SIG-M5 treated with dmso at 0.1 percent for 504 hours (cell line): ENCODE measurements around the gene ATP6V0D1.
A peak's percentile ranks its signal among the peaks of the same experiment; 100 is the strongest.

Experiments
- DNase-seq: peaks from one replicate; lab custom pipeline; 2025; ENCODE audit not compliant: unreplicated experiment; lab: John Stamatoyannopoulos, UW

The ATP6V0D1 gene

DNA sequence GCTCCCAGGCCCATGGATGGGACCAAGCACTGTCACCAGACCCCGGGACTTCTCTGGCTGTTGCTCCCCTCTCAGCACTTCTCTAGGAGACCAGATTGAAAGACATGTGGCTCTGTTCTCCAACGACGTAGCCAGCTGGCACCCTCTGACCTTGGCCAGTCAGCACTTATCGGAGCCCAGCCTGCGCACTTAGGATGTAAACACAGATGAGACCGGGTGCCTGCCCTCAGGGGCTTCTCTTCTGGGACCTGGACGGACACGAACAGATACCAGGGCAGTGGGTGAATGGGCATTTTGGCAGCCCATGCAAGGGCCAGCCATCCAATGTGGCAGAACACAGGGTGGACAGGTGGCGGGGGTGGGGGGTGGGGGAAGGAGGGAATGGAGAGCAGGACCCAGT lies 71.3 kb downstream of the ATP6V0D1 start:
- no peak for DNase-seq

DNA sequence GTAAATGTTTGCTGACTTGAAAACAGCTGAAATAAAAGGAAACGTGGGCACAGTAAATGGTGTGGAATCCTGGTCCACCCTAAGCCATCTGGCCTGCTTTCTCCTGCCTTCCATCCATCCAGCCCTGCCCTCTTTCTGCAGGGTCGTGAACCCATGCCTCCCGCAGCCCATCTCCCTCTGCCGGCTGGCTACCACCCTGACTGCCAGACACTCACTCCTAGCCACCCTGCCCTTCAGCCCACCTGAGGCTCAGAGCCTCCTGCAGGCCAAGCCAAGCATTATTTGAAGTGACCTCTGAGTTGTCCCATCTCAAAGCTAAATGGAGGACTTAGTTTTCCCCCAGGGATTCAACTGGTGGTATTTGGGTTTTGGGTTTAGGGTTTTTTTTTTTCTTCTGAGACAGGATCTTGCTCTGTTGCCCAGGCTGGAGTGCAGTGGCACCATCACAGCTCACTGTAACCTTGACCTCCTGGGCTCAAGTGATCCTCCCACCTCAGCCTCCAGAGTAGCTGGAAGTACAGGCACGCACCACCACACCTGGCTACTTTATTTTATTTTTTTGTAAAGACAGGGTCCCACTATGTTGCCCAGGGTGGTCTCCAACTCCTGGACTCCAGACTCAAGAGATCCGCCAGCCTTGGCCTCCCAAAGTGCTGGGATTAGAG lies 73.0 kb downstream of the ATP6V0D1 start:
- no peak for DNase-seq

DNA sequence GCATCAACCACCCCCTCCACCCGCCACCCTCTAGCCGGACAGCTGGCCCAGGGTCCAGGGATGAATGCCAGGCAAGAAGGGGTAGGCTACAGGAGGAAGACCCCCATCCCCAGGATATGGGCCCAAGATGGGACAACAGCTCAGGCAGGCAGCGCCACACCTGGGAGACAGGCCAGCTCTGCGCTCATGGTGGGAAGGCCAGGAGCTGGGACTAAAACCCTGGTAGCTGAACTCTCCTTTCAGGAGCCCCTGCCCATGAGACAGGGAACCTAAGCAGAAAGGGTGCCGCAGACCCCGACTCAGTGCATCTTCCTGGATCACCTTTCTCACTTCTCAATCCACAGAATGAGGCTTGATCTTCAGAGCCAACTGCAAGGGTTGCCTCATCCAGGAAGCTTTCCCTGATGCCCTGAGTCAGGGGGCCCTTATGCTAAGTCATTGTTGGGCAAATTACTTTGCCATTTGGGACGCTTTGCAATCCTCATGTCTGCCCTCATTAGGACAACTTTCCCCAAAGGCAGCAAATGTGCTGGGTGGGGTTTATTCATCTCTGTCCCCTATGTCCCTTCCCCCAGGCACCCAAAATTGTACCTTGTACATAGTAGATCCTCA lies 73.7 kb downstream of the ATP6V0D1 start:
- no peak for DNase-seq

DNA sequence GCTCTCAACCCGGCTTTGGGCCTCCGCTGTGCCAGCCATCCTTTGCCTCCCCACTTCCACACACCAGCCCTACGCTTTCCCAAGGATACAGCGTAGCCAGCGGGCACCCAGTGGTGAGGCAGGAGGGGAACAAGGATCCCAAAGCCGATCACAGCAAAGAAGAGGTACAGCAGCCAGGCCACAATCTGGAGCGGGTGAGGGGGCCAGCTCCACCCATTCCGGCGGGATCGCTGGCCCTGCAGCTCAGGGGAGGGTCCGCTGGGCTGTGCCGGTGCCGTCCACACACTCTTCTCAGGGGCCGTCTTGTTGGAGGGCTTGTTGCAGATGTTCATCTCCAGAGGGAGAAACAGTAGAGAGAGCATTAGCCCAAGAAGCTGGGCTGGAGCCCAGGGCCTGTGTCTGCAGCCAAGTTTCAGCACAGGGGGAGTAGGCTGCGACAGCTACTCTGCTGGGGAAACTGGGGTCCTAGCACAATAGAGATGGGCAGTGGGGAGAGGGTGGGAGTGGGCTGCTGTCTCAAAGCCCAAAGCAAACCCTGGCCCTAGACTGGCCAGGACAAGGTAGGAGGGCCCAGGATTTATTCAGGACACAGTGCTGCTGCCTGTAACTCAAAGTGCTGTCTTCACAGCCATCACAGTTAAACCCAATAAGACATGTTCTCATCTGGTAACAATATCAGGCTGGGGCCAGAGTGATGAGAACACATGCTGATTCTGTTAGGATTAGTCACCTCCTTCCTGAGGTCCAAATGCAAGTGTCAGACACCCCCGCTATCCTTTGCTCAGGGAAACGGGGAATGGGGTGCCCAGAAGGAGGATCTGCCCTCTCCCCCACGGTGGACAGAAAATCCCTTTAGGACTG lies 74.6 kb downstream of the ATP6V0D1 start:
- DNase-seq, result no peak

DNA sequence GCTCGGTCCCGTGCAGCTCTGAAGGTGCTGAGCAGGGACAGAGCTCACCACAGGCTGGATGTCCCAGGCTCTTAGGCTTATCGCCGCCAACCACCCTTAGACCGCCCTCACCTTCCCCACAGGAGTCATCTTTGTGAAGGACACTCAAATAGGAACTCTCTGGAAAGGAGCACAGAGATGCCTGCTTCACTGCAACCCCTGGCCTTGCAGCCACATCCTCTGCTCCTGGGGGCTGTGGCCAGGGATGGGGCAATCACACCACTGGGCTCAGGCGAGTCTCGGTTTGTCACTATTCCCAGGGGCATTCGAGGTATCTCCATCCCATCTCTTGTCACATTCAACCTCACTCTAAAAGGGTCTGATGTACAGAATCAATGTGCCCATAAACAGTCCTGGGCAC lies 75.6 kb downstream of the ATP6V0D1 start:
- no peak for DNase-seq

DNA sequence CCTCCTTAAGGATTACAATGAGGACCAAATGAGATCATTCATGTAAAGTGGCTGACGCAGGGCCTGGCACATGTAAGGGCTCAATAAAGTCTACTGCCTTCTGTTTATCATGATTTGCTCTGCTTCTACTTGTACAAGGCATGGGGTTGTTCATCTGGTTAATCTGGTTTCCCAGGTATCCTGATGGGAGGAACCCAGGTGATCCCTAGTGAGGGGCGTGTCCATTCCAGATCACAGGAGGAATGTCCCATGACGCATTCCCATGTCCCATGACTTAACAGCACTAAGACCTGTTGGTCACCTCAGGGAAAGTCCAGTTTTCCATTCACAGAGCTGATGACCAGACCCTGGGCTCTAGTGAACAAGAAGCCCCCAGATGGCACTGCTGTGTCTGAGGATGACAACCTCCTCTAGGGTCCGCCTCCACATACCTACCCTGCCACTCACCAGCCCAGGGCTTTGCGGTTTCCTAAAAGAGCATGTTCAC lies 76.2 kb downstream of the ATP6V0D1 start:
- peak; percentile 78 for DNase-seq

DNA sequence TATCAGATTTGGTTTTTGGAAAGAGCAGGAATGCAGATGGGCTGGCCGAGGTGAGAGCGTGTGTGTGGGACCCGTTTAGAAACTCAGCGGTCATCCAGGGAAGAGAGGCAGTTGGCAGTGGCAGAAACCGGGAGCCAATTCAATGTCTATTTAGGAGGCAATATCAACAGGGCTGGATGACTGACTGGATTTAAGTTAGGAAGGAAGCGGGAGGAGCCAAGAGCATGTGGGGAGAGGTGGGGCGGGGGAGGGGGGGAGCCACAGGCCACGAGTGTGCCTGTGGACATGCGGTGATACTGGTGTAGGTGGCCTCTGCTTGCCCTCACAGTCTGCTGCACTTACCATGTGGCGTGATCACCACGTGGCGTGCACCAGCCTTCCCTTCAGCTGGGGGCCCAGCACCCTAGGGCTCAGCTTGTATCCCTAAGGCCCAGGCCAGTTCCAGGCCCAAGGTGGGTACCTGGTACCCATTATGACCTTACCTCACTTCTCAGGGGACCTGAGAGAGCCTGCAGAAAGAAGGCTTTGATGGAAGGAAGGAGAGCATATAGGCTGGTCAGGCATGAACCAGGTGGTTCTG lies 76.9 kb downstream of the ATP6V0D1 start:
- DNase-seq, result no peak

DNA sequence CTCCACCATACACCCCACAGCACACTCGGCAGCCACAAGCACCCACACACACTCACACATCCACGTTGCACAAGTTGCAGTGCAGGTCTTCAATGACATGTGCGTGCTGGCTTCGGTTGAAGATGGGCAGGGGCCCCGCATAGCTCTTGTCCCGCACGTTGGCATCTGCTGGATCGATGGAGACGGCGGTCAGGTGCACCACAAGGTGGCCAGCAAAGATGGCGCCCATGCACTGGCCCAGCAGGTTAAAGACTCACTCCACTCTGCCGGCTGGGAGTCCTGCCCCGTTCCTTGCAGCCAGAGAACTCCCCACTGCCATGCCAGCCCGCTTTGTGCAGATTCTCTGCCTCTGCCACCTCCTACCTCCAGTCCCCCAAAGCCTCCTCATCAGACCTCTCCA lies 80.1 kb downstream of the ATP6V0D1 start:
- DNase-seq, result no peak

DNA sequence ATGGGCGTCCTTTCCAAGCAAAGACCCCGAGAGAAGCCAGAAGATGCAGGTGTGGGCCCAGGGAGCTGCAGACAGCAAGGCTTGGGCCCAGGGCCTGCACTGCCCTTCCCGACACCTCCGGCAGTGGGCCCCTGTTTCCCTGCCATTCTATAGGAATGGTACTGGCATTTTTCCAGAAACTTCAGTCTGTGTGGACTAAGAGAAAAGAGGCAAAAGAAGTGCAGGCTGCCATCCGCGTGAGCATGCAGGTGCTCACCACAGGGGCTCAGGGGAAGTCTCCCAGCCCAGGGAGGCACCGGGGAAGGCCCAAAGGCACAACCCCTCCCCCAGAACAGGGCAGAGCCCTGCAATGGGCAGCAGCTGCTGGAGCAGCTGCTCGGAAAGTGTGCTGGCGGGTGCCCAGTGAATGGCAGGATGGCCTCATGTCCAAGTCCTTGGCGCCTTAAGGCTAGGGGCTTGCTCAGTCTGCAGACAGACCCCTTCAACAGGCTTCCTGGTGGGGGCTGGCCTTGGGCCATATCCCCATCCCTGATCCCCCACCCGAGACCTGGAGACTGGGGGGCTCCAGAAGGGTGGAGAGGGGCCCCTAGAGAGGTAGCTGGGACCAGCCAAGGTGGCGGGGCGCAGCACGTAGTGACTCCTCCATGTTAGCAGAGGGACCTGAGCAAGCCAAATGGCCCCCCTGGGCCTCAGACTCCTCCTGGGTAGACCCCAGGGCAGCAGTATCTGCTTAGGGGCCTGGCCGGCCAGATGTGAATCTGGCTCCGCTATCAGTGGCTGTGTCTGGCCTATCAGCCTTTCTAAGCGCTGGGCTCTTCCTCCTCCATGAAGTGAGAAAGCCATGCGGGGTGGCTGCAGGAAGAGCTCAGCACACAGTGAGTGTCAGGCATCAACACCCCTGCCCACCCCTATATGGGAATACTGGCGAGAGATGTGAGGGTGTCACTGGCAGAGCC lies 80.9 kb downstream of the ATP6V0D1 start:
- DNase-seq, result no peak

DNA sequence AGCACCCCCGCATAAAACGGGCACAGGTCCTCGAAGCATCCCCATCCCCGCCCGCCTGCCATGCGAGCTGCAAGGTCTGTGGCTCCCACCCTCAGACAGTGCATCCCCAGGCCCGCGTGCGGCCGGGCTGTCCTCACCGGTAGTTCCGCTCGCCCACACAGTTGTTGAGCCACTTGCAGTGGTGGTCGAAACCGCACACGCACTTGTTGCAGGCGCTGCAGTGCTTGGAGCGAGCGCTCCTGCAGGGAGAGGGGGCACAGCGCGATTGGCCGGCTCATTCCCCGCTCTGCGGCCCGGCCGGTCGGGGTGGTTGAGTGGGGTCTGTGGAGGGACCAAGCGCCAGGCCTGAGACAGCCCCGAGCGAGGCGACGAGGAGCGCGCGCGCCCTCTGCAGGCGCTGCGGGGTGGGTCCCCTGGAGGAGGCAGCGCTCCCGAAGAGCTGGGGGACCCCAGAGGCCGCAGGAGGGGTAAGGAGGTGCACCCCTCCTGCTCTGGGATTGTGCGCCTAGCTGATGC lies 81.7 kb downstream of the ATP6V0D1 start:
- DNase-seq, result no peak

DNA sequence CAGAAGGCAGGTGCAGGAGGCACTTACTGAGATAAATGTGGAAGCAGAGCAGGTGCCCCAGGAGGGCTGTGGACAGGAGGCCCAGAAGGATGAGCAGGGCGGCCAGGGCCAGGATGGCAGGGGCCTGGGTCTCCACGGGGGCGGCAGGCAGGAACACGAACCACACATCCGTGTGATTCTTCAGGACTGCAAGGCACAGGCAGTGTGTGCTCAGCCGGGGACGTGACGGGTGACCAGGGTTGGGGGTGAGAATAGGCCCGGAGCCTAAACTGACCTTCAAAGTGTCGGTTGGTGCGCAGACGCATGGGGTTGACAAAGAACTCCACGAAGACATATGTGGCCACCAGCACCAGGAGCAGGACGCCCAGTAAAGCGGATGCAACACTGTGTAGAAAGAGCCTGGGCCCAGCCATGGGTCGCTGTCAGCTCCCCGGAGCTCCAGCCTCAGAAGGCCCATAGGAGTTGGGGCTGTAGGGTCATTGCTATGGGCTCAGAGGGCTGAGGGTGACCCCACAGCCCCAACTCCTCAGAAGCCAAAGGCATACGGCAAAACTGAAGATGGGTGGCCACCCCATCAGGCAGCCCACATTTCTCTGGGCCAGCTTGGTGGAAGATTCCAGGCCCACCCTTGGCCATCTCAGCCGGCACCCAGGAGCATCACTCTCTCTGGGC lies 82.3 kb downstream of the ATP6V0D1 start:
- no peak for DNase-seq

DNA sequence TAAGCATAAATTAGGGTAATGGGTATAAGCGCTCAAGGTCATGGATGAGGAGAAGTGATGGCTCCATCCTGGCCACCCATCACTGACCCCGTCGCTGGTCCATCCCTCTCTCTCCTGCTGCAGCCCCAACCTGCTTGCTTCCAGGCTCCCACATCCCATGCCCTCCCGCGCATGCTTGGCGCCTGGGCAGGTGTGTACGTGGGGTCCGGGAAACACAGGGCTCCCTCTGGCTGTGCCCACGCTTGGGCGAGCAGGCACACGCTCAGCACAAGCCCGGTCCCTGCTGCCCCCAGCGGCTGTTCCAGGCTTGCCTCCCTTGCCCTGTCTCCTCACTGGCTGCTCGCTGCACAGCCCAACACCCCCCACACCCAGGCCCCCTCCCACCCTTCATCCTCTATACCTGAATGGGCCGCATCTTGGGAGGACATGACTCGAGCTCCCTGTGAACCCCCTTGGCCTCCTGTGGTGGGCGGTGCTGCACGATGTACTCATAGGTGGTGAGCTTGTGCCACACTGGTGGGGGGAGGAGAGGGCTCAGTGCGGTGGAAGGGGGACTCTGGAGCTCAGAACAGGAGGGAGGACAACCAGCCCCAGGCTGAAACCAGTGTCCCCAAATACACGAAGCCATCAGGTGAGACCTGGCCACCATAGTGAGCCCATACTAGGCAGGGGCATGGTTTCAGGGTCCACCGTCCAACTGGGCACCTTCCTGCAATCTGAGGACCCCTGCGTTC lies 83.0 kb downstream of the ATP6V0D1 start:
- no peak for DNase-seq

DNA sequence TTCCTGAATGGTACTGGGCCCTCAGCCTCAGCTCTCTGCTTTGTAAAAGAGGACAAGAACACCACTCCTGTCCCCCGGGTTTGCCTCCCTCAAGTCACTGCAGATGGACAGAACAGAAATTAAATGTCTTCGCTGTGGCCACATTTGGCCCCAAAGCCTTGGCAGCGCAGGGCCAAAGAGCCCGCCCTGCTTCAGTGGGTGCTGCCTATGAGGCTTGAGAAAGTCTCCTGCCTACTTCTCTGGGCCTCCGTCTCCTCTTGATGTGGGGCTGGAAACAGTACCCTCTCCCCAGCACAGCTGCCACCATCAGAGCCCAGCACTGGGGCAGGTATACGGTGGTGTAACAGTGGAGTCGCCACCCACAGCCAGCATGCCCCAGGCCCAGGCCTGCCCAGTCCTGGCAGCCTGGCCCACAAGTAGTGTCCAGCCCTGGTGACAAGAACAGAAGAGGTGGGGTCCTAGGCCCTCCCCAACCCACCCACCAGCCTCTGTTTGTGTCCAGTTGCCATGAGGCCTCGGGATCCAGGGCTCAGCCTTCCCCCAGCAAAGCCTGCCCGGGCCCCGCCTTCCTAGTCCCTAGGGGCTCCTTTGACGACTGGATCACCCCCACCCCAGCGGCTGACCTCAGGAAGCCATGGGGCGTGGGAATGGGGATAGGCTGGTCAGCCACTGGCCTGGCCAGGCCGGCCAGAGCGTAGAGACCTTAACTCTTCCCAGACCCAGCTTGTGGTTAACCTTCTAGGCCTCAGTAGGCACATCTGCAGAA lies 83.7 kb downstream of the ATP6V0D1 start:
- DNase-seq, result no peak

DNA sequence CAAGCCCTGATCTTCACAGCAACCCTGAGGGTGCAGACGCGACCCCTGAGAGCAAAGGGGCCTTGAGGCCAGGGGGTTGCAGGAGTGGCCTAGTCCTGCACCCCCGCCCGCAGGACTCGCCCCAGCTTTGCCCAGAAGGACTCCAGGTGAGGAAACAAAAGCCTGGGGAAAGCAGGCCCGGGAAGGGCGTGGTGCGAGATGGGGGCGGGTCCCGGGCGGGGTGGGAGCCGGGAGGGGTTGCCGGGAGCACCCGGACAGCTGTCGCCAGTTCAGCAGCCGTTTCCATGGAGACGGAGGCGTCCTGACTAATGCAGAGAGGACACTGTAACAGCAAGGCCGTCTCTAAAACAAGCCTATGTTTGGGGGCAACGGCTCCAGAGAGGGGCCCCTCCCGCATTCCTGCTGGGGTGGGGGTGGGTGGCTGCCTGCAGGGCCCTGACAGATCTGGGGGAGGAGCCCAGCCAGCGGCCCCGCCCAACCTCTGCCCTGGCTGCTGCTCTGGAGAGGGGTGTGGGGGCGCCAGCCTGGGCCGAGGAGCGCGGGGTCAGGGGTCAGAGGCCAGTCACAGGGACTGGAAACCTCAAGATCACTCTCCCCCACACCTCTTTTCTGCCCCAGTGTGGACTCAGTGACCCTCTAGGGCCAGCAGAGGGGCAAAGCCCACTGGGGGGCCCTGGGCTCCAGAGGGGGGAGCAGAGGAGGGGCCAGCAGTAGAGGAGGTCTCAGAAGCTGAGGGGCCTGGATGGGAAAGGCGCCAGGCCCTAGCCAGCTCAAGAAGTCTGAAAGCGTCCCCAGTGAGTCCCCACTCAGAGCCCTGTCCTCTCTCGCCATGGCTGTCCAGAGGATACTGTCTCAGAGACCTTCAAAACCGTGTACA lies 84.6 kb downstream of the ATP6V0D1 start:
- DNase-seq, result peak; percentile 23

DNA sequence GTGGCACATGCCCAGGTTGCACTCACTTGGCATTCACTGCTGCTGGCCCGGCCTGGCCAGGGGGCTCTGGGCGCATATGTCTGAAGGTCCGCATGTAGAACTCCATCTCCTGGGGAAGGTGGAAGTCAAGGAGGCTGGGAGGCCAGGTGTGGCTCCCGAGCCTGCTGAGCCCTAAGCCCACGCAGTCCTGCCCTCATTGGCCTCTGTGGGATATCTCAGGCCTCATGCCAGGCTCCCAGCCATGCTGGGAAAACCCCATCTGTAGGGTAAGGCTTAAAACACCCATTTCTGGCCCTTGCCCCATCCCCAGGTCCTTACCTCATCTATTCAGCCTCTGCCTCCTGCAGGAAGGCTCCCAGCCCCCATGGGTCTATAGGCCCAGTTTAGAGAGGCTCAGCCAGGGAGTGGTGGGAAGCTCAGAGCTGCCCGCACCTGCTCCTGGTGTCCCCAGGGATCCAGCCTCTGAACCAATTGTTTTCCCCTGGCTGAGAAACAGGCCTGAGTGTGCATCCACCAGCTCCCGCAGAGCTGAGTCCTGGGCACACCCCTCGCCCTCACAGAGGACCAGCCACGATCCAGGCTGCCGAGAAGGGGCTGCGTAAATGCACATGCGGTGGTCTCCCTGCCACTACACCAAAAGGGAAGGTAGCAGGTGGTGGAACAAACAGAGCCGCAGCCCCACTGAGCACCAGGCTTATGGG lies 85.3 kb downstream of the ATP6V0D1 start:
- DNase-seq, result no peak

DNA sequence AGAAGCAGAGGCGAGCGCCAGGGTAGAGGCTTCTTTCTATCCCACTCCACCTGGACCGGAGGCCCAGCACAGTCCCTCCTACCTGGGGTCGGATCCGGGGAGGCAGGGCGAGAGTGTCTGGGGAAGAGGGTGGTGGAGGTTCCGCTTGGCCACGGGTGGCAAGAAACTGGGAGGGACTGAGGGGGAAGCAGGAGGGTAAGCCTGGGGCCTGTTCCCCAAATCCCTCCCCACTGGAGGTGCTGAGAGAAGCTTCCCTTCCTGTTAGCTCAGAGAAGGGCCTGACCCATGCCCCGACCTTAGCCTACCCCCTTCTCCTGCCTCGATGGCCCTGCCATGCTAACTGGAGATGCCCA lies 85.9 kb downstream of the ATP6V0D1 start:
- no peak for DNase-seq
